Muscle of arm (tissue), 12 donors: ENCODE results near the gene COLEC12. TPM values are rescaled to one million over a fixed set of nuclear protein-coding genes. Genes with fewer than 3 reads are reported as not detected.
"Not testable (repeated sequence)": the region's sequence is repeated elsewhere in the genome, so short reads cannot be mapped to it uniquely, and the experiment has no call there.

ENCODE experiments used
- DNase-seq: peaks from one replicate; pipeline ENCODE4 v3.0.0-alpha.2; 2013
- polyA plus RNA-seq, 12 donors: library from polyadenylated mRNA; unstranded; fragments of 120-200 nt; gene quantifications; one replicate each; pipeline ENCODE4 v1.2.1, GENCODE V29; 2013; ENCODE audit not compliant: insufficient read length in 12 of 12

Gene COLEC12
- polyA plus RNA-seq, 12 donors: 32.2 to 101 (median 50.3) TPM; not detected in 1

DNA sequence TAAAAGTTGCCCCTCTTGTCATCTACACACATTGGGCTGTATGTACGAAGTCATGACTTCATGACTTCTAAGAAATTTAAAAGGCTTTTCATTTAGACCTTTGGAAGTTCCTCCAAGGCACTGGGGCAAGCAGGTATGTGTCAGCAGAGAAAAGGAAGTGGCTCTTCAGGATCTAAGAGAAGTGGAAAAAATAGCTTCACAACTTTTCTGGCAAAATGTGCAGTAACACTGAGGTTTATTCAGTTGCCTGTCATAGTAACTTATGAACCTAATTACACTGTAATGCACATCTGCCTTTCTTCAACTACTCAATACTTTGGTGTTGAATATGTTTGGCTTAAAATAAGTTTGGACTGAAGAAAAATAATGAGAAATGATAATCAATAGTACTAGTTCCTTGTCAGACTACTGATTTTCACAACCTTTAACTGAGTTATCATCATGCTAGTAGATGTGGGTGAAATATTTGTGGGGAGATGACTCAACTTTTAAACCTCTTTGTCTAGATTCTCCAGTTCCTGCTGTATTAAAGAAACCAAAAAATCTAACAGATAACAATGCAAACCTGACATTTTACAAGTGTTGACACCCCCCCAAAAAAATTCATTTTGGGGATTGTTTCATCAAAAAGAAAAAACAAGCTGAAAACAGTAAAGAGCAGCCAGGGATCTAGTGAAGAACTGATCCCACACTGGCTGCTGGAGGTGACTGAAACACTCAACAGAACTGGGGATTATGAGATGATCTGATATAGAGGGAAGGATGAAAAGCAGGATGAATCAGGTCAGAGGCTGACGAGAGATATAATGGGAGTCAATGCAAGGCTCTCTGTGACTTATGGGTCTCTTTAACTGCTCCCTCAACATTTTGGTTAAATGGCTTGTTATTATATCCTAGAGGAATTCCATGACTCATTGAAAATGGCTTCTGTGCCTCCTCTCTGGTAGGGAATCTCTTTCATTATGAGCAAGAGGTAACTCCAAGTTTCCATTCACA lies 84.6 kb downstream of the COLEC12 start:
- no peak for DNase-seq

GRCh38 chr18:415047-415446 lies 85.5 kb downstream of the COLEC12 start:
- no peak for DNase-seq

DNA sequence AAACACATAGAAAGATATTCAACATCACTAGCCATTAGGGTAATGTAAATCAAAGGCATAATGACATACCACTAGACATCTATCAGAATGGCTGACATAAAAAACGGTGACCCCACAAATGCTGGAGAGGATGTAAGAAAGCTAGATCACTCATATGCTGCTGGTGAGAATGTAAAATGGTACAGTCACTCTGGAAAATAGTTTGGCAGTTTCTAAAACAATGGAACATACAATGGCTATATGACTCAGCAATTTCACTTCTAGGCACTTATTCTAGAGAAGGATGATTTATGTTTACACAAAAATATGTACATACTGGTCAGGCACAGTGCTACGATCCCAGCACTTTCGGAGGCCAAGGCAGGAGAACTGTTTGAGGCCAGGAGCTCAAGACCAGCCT lies 87.3 kb downstream of the COLEC12 start:
- no peak for DNase-seq

DNA sequence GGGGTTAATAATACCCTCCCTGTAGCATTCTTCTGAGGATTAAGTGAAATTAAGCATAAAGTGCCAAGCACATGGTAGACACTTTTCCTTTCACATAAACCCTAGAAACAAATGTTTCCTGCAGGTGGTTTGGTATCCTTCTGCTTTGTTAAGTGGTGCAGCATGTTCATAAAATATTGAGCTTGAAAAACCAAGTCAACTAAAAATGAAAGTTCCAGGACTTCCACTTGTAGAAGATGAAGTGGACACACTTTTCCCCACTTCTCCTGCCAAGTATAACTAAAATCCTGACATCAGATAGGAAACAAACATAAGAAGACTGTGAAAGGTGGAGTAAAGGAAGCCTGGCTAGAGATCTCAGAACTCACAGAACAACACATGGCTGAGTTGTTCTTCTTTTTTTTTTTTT lies 90.5 kb downstream of the COLEC12 start:
- DNase-seq: no peak

DNA sequence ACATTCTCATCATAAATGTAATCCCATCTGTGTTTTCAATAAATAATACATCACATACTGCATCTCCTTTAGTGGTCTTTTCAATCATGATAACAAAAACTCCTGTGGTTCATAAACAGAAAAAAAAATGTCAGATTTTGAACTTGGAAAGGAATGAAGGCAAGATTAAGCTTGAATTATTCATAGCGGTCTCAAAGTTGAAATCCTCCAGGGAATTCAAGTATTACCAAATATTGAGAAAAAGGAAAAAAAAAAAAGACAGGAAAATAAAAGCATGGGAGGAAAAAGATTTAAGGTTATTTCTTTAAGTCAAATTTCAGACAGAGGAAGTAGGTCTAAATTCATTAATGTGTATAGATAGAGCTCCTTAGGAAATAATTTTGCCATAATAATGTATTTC lies 92.1 kb downstream of the COLEC12 start:
- DNase-seq: no peak

- DNase-seq: no peak
Measured at GRCh38 chr18:407626-408224, 92.8 kb downstream of the COLEC12 start.

- DNase-seq: no peak
Measured at GRCh38 chr18:407191-407590, 93.3 kb downstream of the COLEC12 start.

DNA sequence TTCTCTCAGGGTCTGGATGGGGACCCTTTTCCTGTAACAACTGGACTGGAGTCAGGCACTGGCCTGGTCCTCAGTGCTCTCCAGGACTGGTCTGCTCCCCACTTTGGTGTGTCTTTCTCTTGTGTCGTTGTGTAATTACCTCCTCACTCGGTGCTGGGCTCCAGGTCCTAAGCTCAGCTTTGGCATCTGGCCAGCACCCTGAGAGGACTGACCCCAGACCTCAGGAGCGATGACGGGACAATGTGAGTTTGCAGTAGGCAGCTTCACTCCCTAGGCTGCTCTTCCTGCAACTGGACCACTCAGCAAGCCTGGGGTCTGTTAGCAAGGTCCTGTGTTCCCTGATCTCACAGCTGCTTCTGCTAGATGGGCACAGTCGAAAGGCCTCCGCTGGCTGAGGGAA lies 93.8 kb downstream of the COLEC12 start:
- DNase-seq: no peak

DNA sequence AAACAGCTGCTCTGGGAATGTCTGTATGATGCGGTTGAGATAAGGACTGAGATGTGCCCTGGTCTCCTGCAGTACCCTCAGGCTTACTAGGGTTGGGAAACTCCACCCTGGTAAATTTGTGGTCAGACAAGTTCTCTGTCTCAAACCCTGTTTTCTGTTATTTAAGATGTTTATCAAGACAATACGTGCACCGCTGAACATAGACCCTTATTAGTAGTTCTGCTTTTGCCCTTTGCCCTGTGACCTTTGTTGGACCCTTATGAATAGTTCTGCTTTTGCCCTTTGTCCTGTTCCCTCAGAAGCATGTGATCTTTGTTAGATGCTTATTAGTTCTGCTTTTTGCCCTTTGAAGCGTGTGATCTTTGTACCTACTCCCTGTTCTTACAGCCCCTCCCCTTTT lies 95.5 kb downstream of the COLEC12 start:
- not testable (repeated sequence) for DNase-seq

- DNase-seq: no peak
Measured at GRCh38 chr18:404061-404636, 96.4 kb downstream of the COLEC12 start.

- DNase-seq: no peak
Measured at GRCh38 chr18:402129-402528, 98.4 kb downstream of the COLEC12 start.

DNA sequence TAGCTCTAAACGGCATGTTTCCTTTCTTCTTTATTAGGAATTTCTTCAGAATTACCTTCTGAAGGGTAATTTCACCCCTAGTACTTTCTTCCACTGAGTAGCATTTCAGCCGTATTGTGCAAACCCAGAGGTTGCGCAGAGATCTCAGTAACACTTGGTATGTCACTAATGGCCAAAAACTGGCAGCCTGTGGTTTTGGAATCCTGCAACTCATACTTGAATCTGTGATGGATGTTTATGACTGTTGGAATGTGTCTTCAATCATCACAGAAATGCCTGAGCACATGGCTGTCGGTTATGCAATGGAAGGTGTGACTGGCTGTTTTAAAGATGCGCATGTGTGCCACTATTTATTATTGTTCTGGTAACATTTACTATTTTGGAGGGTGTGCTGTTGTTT lies 100.0 kb downstream of the COLEC12 start:
- no peak for DNase-seq

GRCh38 chr18:399631-400135 lies 100.8 kb downstream of the COLEC12 start:
- DNase-seq: no peak

DNA sequence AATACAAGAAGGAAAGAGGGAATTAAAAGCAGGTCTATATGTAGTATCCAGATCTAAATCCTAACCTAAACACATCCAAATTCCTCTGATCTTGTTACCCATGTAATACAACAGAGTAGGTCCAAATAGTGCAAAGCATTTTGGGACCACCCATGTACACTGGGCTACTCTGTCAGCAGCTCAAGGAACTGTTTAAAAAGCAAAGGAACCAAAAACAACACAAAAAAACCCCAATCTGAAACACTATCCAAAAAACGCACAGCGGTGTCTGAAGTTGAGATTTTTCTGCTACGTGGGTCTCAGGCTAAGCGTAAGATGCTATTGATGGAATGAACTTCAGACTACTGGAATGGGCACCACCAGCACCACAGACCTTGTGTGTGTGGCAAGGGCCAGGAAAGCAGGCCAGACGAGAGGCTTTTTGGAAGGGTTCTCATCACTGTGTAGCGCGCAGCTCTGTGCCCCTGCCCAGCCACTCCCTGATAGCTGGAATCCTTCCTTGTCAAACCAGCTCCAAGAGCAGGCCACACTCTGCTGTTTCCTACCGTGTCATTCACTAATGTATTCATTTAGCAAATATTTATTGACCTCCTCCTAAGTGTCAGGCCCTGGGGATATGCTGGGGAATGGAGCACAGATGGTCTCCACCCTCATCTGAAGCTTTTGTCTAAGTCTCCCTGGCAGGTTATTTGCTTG lies 101.4 kb downstream of the COLEC12 start:
- no peak for DNase-seq

- no peak for DNase-seq
Measured at GRCh38 chr18:396556-396955, 103.9 kb downstream of the COLEC12 start.

GRCh38 chr18:396251-396555 lies 104.3 kb downstream of the COLEC12 start:
- no peak for DNase-seq

DNA sequence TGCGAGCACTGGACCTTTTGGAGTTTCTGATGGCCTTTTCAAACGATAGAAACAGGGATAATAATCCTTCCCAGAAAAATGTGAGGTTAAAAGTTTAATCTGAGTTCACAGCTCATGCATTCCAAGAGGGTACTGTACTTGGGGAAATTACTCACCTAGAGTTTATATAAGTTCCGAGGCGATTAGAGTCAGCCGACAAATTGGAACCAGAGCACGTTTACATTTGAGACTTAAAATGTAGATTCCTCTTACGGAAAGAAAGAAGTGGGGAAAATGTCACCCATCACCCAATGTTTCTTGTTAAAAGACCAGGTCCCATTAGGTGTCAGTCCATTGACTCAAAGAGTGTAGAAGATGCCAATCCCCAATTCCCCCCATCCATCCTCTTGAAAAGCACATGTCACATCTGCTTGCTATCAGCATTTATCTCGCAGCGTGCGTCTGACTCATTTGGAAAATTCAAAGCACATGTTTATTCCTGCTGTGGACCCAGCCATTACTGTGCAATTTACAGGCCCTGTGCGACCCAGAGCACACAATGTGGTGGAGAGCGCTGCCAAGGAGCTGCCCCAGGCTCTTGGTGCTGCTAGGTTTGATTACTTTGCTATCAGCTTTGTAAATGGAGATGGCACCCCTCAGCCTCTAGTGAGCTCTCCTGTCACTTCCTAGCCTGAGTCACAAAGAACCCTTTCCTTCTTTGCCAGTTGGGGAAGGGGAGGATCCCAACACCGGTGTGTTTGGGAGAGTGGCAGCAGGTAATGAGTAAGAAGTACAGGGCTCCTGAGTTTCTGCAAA lies 104.8 kb downstream of the COLEC12 start:
- DNase-seq: no peak

GRCh38 chr18:394987-395362 lies 105.5 kb downstream of the COLEC12 start:
- DNase-seq: peak; percentile 84

- no peak for DNase-seq
Measured at GRCh38 chr18:394262-394986, 106.1 kb downstream of the COLEC12 start.

DNA sequence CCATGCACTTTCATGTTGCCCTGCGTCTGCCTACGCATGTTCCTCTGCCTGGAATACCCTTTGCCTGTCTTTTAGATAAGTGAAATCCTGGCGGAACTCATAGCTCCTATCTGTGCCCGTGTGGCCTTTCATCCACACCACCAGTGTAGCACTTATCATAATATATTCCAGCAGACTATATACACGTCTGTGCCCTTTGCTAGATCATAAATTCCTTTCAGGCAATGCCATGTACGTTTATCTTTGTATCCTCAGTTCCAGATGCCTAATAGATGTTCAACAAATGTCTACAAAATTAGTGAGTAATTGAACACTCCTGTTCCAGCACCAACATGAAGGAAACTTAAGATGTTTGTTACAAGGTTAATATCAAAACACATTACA lies 106.9 kb downstream of the COLEC12 start:
- DNase-seq: no peak
